ENCODE data around the gene NAA40. TPM values are rescaled to one million over a fixed set of nuclear protein-coding genes. Genes with fewer than 3 reads are reported as not detected.
"Not testable (repeated sequence)": the region's sequence is repeated elsewhere in the genome, so short reads cannot be mapped to it uniquely, and the experiment has no call there.

The NAA40 gene
- total RNA-seq, 1 experiment from 2014 or later, result 15.1 TPM

DNA sequence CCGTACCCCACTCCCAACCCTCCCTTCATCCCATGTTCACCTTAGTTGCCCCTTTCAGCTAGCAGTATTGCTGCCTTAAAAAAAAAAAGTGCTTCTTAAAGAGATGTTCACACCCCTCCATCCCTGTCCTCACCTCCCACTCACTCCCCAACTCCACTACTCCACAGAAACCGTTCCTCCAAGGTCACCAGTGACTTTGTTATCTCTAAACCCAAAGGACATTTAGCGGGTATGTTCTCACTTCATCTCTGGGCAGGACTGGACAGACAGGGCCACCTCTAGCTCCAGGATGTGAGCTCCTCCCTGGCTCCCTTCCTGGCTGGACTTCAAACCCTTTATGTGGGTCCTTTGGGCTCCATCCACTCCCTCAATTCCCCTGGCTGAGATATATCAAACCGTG lies 15.5 kb upstream of the NAA40 start:
- in situ Hi-C loops (cut with HindIII; ENCODE audit: low pct_unique_long_range_greater_than_20kb, low sequenced_read_pairs), result no loop called here
- no peak for DNase-seq (ENCODE audit: low read depth)

DNA sequence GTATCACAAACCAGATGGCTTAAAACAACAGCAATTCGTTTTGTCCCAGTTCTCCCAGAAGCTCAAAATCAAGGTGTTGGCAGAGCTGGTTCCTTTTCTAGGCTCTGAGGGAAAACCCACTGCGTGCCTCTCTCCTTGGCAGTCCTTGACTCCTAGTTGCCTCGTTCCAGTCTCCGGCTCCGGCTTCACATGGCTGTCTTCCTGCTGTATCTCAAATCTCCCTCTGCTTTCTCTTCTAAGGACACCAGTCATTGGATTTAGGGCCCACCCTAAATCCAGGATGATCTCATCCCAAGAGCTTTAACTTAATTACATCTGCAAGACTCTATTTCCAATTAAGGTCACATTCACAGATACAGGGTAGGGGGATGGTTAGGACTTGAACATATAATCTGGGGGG lies 9.2 kb upstream of the NAA40 start:
- in situ Hi-C loops (cut with HindIII; ENCODE audit: low pct_unique_long_range_greater_than_20kb, low sequenced_read_pairs), result no loop called here
- DNase-seq (ENCODE audit: low read depth), result no peak

DNA sequence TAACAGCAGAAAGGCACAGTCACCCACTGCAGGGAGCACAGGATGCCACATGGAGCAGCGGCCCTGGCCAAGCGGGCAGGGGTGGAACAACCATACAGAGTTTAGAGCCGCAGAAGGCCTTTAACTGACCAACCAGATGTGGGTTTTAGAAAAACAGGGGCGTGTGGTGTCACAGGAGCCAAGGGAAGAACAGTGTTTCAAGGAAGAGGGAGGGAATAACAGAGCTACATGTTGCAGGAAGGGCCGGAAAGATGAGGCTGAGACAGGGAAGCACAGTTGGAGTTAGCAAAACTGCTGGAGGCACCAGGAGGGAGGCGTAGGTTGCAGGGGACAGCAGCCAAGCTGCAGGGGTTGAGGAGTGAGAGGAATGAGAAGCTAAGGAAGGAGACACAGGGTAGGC lies 7.8 kb upstream of the NAA40 start:
- in situ Hi-C loops (cut with HindIII; ENCODE audit: low pct_unique_long_range_greater_than_20kb, low sequenced_read_pairs), result no loop called here
- DNase-seq (ENCODE audit: low read depth), result no peak

DNA sequence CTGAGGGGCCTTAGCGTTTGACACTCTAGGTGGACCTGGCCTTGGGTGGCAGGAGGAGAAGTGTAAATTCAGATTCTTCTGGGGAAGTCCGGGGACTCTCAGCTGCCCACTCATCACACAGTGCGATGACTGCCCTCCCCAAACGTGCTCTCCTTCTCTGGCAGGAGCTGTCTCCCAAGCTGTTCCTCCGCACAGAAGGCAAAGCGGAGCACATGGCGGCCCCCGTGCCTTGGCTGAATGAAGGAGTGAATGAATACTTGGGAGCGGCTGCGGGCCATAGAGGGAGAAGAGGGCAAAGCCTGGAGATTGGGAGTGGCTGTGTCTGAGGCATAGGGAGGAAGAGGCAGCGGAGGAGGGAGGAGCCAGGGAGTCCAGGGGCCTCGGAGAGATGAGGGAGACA lies 6.9 kb upstream of the NAA40 start:
- in situ Hi-C loops (cut with HindIII; ENCODE audit: low pct_unique_long_range_greater_than_20kb, low sequenced_read_pairs), result no loop called here
- no peak for DNase-seq (ENCODE audit: low read depth)

DNA sequence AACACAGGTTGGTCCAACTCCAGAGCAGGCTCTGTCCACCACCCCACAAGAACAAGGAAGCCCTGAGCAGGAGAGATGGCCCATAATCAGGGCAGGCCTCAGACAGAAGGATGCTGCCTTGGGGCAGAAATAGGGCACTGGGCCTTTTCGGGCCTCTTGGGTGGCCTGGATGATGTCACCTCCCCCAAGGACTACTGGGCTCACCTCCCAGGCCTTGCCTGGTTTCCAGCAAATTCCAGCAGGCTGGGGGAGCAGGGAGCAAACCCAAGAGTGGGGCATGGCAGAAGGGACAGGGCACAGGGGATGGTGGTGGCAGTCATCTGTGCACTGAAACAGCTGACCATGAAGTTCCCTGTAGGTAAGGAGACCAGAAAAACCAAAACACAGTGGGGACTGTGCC lies 5.3 kb upstream of the NAA40 start:
- in situ Hi-C loops (cut with HindIII; ENCODE audit: low pct_unique_long_range_greater_than_20kb, low sequenced_read_pairs), result no loop called here
- no peak for DNase-seq (ENCODE audit: low read depth)

DNA sequence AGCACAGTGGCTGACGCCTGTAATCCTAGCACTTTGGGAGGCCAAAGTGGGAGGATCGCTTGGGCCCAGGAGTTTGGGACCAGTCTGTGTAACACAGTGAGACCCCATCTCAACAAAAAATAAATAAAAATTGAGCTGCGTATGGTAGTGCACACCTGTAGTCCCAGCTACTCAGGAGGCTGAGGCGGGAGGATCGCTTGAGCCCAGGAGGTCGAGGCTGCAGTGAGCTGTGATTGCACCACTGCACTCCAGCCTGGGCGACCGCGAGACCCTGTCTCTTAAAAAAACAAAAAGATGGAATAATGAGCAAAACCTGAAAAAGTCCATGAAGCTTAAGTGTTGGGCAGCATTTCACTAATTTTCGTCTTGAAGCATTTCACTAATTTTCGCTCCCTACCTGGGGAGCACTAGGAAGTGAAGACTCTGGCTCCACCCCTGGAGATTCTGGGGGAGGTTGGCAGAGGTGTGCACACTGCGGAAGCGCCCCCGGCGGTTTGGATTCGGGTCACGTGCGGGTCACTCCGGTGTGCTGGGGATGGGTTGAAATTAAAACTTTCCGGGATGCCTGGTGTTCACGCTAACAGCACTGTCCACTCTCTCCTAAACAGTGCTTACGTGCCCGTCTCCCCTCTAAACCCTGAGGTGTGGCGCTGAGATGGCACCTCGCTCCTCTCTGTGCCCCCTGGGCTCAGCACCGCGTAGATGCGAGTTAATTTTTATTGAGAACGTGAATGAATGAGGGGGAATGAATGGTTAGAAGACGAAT lies 906 bp upstream of the NAA40 start:
- DNase-seq (ENCODE audit: low read depth), result no peak
- in situ Hi-C loops (cut with HindIII; ENCODE audit: low pct_unique_long_range_greater_than_20kb, low sequenced_read_pairs), result no loop called here

DNA sequence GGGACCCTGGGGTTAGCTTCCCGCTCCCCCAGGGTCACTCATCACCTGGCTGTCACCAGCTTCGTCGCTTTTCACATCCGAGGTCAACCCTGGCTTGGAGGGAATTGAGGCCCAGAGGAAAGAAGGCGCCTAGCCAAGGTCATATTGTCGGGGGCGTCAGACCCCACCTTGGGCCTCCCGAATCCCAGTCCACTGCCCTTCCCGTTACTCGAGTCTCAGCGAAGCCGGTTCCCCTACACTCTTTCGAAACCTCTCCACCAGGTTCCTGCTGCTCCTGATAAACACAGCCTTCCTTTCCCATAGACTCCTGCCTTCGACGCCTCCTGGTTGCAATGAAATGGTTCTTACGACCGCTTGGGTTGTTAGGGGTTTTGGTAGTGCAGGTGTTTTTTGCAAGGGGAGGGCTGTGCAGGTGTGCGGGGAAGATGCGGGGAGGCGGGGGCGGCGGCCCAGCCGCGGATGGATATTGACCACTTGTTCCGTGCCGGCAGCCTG lies 642 bp downstream of the NAA40 start:
- in situ Hi-C loops (cut with HindIII; ENCODE audit: low pct_unique_long_range_greater_than_20kb, low sequenced_read_pairs), result no loop called here
- peak; percentile 5 for DNase-seq (ENCODE audit: low read depth)

DNA sequence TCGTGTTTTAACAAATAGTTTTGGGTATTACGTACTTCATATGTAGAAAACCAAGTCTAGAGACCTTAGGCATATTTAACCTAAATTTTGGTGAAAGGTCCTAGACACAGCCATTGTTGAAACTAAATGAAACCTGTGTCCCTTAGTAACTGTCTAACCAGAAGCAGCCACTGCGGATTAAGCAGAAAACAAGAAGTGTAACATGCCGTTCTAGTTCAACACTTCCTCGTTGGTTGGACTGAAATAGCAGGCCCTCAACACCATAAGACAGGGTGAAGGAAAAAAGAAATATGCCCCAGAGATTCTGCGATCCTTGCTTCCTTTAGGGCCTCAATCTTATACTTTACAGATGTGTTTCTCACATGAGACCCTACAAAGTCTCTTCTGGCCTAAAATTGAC lies 2.0 kb downstream of the NAA40 start:
- in situ Hi-C loops (cut with HindIII; ENCODE audit: low pct_unique_long_range_greater_than_20kb, low sequenced_read_pairs), result no loop called here

DNA sequence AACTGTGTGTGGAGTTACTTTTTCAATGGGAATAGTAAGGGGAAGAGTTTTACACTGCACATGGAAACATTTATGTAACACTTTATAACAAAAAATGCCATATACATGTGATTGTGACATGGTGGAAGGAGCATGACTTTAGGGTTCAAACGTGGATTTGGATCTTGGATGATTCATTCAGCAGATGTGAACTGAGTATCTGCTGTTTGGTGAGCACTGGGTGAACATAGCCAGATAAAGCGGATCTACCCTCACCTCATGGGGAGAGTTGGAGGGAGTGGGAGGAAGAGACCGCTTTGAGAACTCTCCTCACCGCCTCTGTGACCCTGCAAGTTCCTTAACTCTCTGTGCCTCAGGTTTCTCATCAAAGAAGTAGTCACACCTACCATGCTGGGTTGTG lies 3.1 kb downstream of the NAA40 start:
- in situ Hi-C loops (cut with HindIII; ENCODE audit: low pct_unique_long_range_greater_than_20kb, low sequenced_read_pairs), result no loop called here
- DNase-seq (ENCODE audit: low read depth), result no peak

More for the DNA sequence above, 2.0 kb downstream of the NAA40 start:
- DNase-seq (ENCODE audit: low read depth), result no peak

DNA sequence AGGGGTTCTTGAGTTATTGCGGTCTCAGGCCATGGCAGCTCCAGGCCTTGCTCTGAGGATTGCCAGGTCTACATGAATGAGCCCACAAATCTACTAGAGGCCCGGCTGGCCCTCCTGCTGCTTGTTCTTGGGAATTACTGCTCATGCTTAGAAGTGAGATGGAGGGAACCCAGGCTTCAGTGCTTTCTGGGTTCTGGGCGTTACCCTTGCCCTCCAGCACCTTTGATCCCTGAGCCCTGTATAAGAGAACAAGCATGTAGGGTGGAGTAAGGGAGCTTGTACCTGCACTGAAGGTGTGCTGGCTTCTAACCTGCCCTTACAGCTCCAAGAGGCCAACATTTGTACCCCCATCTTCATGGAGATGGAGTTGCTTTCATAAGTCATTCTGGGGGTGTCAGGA lies 4.0 kb downstream of the NAA40 start:
- no peak for DNase-seq (ENCODE audit: low read depth)
- in situ Hi-C loops (cut with HindIII; ENCODE audit: low pct_unique_long_range_greater_than_20kb, low sequenced_read_pairs), result no loop called here

DNA sequence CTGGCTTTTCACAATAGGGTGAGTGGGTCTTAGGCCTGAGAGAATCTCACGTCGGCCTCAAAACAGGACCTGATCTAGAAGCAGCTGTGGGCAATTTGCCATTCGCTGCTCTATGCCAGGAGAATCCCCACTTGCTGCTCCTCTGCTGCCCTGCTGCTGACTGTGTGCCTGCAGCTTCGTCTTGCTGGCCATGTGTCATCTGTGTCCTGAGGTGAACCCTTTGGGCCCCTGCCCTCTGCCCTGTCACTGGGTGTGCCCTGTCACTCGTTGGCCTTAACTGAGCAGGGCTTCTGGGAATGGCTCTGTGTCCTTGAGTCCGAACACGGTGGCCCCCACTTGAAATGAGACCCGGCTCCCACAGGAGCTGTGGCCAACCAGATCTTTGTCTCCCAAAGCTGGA lies 6.2 kb downstream of the NAA40 start:
- in situ Hi-C loops (cut with HindIII; ENCODE audit: low pct_unique_long_range_greater_than_20kb, low sequenced_read_pairs), result no loop called here
- no peak for DNase-seq (ENCODE audit: low read depth)

DNA sequence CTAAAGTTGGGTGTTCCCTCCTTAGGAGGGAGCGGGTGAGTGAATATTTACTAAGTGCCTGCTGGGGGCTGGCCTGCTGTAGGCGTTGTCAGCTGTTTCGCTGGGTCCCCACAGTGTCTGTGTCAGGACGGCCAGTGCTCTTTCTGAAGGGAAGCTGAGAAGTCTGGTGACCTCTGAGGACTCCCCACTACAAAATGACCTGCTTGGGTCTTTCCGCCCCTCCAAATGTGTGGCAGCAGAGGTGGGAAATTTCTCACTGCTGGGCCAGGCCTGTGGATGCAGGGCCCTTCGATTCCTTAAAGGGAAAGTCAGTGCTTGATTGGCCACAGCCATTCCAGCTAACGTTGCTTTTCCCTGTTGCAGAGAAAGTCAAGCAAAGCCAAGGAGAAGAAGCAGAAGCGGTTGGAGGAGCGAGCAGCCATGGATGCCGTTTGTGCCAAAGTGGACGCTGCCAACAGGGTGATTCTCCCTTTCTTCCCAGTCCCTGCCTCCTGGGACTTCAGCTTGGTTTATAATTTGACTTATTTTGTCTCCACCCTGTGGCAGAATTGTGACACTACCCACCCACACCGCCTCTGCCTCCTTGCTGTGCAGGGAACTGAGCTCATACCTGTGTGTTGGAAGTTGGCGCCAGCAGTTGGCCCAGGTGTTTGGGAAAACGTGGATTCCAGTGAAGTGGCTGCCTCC lies 6.8 kb downstream of the NAA40 start:
- in situ Hi-C loops (cut with HindIII; ENCODE audit: low pct_unique_long_range_greater_than_20kb, low sequenced_read_pairs), result no loop called here
- DNase-seq (ENCODE audit: low read depth), result peak; percentile 48

DNA sequence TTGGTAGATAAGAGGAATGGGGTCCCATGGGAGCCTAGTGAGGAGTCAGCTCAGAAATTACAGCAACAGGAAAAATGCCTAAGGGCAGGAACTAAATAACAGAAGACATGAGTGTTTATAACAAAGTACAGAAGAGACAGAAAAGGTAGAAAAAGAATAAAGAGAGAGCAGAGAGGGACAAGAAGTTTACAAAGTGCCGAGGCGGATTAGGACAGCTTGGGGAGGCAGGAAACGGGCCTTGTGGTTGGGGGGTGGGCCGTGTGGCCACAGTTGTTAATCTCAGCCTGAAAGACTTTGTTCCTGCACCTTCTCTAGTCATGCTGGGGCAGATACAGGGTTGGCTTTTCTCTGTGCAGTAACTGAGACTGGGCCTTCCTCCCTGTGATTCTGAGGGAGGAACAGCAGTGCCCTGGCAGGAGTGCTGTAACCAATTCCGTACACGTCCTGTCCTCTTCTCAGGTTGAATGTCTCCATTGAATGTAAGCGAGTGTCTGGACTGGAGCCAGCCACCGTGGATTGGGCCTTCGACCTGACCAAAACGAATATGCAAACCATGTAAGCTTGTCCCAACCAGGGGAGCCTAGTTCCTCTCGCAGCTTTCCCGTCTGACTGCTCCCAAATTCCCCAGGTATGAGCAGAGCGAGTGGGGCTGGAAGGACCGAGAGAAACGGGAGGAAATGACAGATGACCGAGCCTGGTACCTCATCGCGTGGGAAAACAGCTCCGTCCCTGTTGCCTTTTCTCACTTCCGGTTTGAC lies 13.2 kb downstream of the NAA40 start:
- DNase-seq (ENCODE audit: low read depth), result no peak
- in situ Hi-C loops (cut with HindIII; ENCODE audit: low pct_unique_long_range_greater_than_20kb, low sequenced_read_pairs), result no loop called here

DNA sequence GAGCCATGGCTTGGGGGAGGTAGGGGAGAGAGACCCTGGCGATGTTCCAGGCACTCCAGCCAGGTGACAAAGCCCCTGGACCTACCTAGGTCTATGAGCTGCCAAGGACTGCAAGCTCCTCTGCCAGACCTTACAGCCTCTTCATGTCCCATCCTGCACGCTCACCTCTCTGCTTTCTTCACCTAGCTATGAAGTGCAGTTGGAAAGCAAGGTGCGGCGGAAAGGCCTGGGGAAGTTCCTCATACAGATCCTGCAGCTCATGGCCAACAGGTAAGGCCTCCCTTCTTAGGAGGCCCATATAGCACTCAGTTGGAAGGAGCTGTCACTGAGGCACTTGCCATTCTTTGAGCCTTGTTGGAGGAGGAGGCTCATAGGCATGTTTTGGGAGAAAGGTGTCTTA lies 13.8 kb downstream of the NAA40 start:
- in situ Hi-C loops (cut with HindIII; ENCODE audit: low pct_unique_long_range_greater_than_20kb, low sequenced_read_pairs), result no loop called here
- no peak for DNase-seq (ENCODE audit: low read depth)

DNA sequence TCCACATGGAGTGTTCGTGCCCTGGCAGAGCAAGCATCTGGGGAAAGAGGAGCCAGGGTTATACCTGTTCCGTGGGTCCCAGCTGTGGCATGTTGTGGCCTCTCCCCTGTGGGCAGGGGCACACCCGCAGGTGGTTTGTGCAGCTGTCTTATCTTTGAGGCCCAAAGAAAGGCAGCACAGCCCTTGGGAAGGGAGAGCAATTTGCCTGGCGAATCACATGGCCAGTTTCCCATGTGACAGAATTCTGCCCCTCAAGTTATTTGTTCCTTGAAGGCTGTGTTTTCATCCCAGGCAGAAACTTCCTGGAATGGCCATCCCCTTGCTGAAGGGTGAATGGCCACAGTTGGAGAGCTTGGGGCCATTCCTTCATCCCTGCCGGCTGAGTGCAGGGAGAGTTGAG lies 19.2 kb downstream of the NAA40 start:
- in situ Hi-C loops (cut with HindIII; ENCODE audit: low pct_unique_long_range_greater_than_20kb, low sequenced_read_pairs), result no loop called here

DNA sequence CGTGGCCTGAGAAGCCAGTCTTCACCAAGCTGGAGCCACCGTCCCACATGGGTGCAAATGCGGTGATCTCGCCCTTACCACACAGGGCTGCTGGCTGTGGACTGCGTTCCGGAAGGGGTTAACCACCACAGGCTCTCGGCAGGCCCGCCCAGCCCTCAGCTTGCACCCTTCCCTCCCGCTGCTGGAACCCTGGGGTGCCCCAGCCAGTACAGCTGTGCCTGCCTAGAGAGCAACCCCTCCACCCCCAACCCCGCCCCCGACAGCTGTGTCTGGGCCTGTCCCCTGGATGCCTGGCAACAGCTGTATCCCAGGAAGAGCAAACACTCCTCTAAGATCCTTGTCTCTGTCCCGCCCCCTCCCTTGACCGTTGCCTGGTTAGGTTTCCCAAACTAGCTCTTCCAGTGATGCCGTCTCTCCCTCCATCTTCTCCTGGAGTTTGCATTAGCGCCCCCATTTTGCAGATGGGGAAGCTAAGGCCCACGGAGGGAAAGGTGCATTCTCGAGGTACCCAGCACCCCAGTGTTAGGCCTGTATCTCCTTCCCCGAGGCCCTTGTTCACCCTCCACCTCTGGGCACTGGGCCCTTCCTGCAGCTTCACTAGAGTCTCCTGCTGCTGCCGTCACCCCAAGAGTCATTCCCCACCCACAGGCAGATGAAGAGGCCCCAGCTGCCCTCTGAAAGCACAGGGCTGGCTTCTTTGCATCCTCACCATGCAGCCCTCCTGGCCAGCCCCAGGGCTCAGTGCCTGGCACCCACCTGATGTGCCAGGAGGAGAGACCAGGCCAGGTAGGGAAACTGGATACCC lies 23.0 kb downstream of the NAA40 start:
- in situ Hi-C loops (cut with HindIII; ENCODE audit: low pct_unique_long_range_greater_than_20kb, low sequenced_read_pairs), result no loop called here
- DNase-seq (ENCODE audit: low read depth), result no peak

More for the DNA sequence above, 19.2 kb downstream of the NAA40 start:
- DNase-seq (ENCODE audit: low read depth), result no peak

DNA sequence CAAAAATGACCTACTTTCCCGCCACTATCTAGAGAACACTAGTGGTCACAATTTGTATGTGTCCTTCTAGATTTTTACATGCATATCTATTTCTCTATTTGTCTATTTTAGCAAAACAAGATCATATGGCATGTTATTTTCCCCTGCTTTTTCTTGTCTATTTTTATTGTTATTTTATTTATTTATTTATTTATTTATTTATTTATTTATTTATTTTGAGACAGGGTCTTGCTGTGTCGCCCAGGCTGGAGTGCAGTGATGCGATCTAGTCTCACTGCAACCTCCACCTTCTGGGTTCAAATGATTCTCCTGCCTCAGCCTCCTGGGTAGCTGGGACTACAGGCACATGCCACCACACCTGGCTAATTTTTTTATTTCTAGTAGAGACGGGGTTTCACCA lies 25.1 kb downstream of the NAA40 start:
- in situ Hi-C loops (cut with HindIII; ENCODE audit: low pct_unique_long_range_greater_than_20kb, low sequenced_read_pairs); DNase-seq (ENCODE audit: low read depth): not testable (repeated sequence)

DNA sequence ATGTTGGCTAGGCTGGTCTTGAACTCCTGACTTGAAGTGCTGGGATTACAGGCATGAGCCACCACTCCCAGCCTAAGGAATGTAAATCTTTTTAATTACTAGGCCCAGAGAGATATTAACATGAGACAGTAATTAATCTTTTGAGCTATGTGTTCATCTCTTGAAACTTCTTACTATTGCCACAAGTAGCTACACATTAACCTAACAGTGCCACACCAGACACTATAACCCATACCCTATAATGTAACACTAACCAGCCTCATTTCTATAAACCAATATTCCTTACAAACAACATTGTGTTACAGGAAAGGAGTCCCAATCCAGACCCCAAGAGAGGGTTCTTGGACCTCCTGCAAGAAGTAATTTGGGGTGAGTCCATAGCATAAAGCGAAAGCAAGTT lies 27.6 kb downstream of the NAA40 start:
- no peak for DNase-seq (ENCODE audit: low read depth)
- in situ Hi-C loops (cut with HindIII; ENCODE audit: low pct_unique_long_range_greater_than_20kb, low sequenced_read_pairs), result no loop called here
